Liver (tissue), 9 donors: ENCODE results near the gene SCD5. TPM values are rescaled to one million over a fixed set of nuclear protein-coding genes. Genes with fewer than 3 reads are reported as not detected.

Source experiments
- DNase-seq: peaks from one replicate; pipeline ENCODE4 v3.0.0-alpha.2; 2017; ENCODE audit warnings: low spot score
- H3K27ac ChIP-seq, 2 donors: one replicate each; pipeline ENCODE4 v1.7.0; 2013; ENCODE audit warnings: inconsistent platforms in 2 of 2, low read length in 2 of 2, control low read depth in 1 of 2, low read depth in 1 of 2, mild to moderate bottlenecking in 1 of 2
- H3K27me3 ChIP-seq, 4 donors: one replicate each; pipeline versions ENCODE4 v1.6.1 to v1.7.0; 2013; ENCODE audit warnings: low read length in 3 of 4, inconsistent platforms in 1 of 4, mild to moderate bottlenecking in 1 of 4, moderate library complexity in 1 of 4; ENCODE audit not compliant: control insufficient read depth in 4 of 4, insufficient read depth in 4 of 4
- H3K36me3 ChIP-seq, 4 donors: one replicate each; pipeline versions ENCODE4 v1.6.1 to v1.7.0; 2013; ENCODE audit warnings: low read length in 3 of 4, mild to moderate bottlenecking in 3 of 4, low read depth in 1 of 4, moderate library complexity in 1 of 4; ENCODE audit not compliant: control insufficient read depth in 4 of 4, insufficient read depth in 3 of 4
- H3K4me1 ChIP-seq, 4 donors: one replicate each; pipeline versions ENCODE4 v1.6.1 to v1.7.0; 2013; ENCODE audit warnings: low read length in 3 of 4, mild to moderate bottlenecking in 3 of 4, moderate library complexity in 1 of 4; ENCODE audit not compliant: control insufficient read depth in 4 of 4, insufficient read depth in 4 of 4
- H3K4me3 ChIP-seq, 3 donors: one replicate each; pipeline versions ENCODE4 v1.6.1 to v1.7.0; 2013; ENCODE audit warnings: low read length in 3 of 3, control low read depth in 1 of 3, low read depth in 1 of 3, mild to moderate bottlenecking in 1 of 3
- H3K9ac ChIP-seq, 2 donors: one replicate each; pipeline ENCODE4 v1.7.0; 2013; ENCODE audit warnings: low read length in 2 of 2, mild to moderate bottlenecking in 2 of 2, moderate library complexity in 2 of 2, control low read depth in 1 of 2, low read depth in 1 of 2
- H3K9me3 ChIP-seq, 4 donors: one replicate each; pipeline versions ENCODE4 v1.6.1 to v1.7.0; 2013; ENCODE audit warnings: low read length in 3 of 4; ENCODE audit not compliant: control insufficient read depth in 4 of 4
- ATF3 ChIP-seq: IDR thresholded peaks from 2 replicates; pipeline ENCODE4 v1.6.1; 2016; ENCODE audit warnings: antibody characterized with exemption
- CTCF ChIP-seq: fragments of 150-350 bp; IDR thresholded peaks from 2 replicates; pipeline ENCODE4 v1.5.1; 2017; ENCODE audit warnings: improper control_type of control experiment, low read depth, low read length; ENCODE audit not compliant: missing input control
- EGR1 ChIP-seq, 2 donors: IDR thresholded peaks; 2 replicates each; pipeline ENCODE4 v1.6.1; 2016 to 2018; ENCODE audit warnings: antibody characterized with exemption in 2 of 2, low read depth in 2 of 2
- FOXA1 ChIP-seq: IDR thresholded peaks from 2 replicates; pipeline ENCODE4 v1.6.1; 2016; ENCODE audit warnings: antibody characterized with exemption
- FOXA2 ChIP-seq: IDR thresholded peaks from 2 replicates; pipeline ENCODE4 v1.6.1; 2016; ENCODE audit warnings: antibody characterized with exemption
- GABPA ChIP-seq, 2 donors: IDR thresholded peaks in 1 of 2; conservative IDR thresholded peaks in 1 of 2; 2 replicates each; pipeline ENCODE4 v1.6.1; 2016; ENCODE audit warnings: antibody characterized with exemption in 2 of 2, mild to moderate bottlenecking in 1 of 2, moderate library complexity in 1 of 2
- HNF4A ChIP-seq, 2 donors: conservative IDR thresholded peaks; 2 replicates each; pipeline ENCODE4 v1.6.1; 2016; ENCODE audit warnings: antibody characterized with exemption in 2 of 2, mild to moderate bottlenecking in 2 of 2
- HNF4G ChIP-seq: IDR thresholded peaks from 2 replicates; pipeline ENCODE4 v1.6.1; 2016; ENCODE audit warnings: antibody characterized with exemption
- JUND ChIP-seq, 2 donors: IDR thresholded peaks; 2 replicates each; pipeline ENCODE4 v1.6.1; 2016; ENCODE audit warnings: antibody characterized with exemption in 2 of 2
- MAX ChIP-seq: IDR thresholded peaks from 2 replicates; pipeline ENCODE4 v1.6.1; 2016; ENCODE audit warnings: antibody characterized with exemption
- NR2F2 ChIP-seq: IDR thresholded peaks from 2 replicates; pipeline ENCODE4 v1.6.1; 2016; ENCODE audit warnings: antibody characterized with exemption
- RAD21 ChIP-seq, 2 donors: IDR thresholded peaks; 2 replicates each; pipeline ENCODE4 v1.6.1; 2016; ENCODE audit warnings: antibody characterized with exemption in 2 of 2, mild to moderate bottlenecking in 2 of 2
- REST ChIP-seq: IDR thresholded peaks from 2 replicates; pipeline ENCODE4 v1.6.1; 2016; ENCODE audit warnings: antibody characterized with exemption, mild to moderate bottlenecking
- RXRA ChIP-seq, 2 donors: IDR thresholded peaks; 2 replicates each; pipeline ENCODE4 v1.6.1; 2017 to 2018; ENCODE audit warnings: antibody characterized with exemption in 2 of 2, mild to moderate bottlenecking in 1 of 2
- SP1 ChIP-seq: IDR thresholded peaks from 2 replicates; pipeline ENCODE4 v1.6.1; 2018; ENCODE audit warnings: antibody characterized with exemption, mild to moderate bottlenecking
- TAF1 ChIP-seq: conservative IDR thresholded peaks from 2 replicates; pipeline ENCODE4 v1.6.1; 2016; ENCODE audit warnings: antibody characterized with exemption, mild to moderate bottlenecking
- YY1 ChIP-seq: IDR thresholded peaks from 2 replicates; pipeline ENCODE4 v1.6.1; 2016; ENCODE audit warnings: antibody characterized with exemption, mild to moderate bottlenecking
- WGBS: extraction: QIAGEN DNeasy Blood & Tissue Kit; methylation state at CpG from one replicate; pipeline ENCODE4 v1.1.7; 2013; 5-methylcytosine and 5-hydroxymethylcytosine counted together
- polyA plus RNA-seq, 2 donors: library from polyadenylated mRNA; stranded (reverse) in 1 of 2; unstranded in 1 of 2; fragments of 200-250 nt in 1 of 2; fragments of >200 nt in 1 of 2; fragmentation: Nextera tagmentation in 1 of 2; extraction: Ambion mirVana in 1 of 2; gene quantifications; one replicate each; pipeline versions ENCODE4 v1.2.1 to v1.2.3, GENCODE V29; 2013 to 2015
- total RNA-seq, 2 donors: library from RNA; depleted of rRNA; stranded (reverse); fragments of >200 nt; gene quantifications; one replicate each; pipeline ENCODE4 v1.2.3, GENCODE V29; 2014
- donor health status: healthy.
- donor health status: healthy.
- donor health status: healthy.
- donor health status: healthy.
- donor health status: healthy.

Gene SCD5
- total and polyA plus RNA-seq, 4 donors, result 0.14 to 1.9 (median 0.57) TPM

GRCh38 chr4:82652062-82652461, 146.5 kb downstream of the SCD5 start:
- 78% methylated on average over 4 of the region's 4 CpGs for WGBS
- no peaks in the 10 kb centered on the region for H3K9me3 ChIP-seq
- H3K9ac ChIP-seq, result no peak overlapping the region
- H3K27ac ChIP-seq, result no peak overlapping the region
- no peak for DNase-seq
- H3K4me1 ChIP-seq, result no peaks in the 10 kb centered on the region
- no peaks in the 10 kb centered on the region for H3K27me3 ChIP-seq
- no peak overlapping the region for H3K4me3 ChIP-seq
- TF ChIP-seq ATF3 (no peak), FOXA2 (no peak), EGR1 (IDR thresholded peaks at IDR 0.05; ENCODE audit: low read depth in 2 of 2) (no peak), TAF1 (no peak), CTCF (no peak), FOXA1 (no peak), SP1 (no peak), HNF4A (conservative IDR thresholded peaks at IDR 0.05) (no peak), MAX (no peak), NR2F2 (no peak), YY1 (no peak), GABPA (IDR thresholded peaks at IDR 0.05 in 1 of 2, conservative IDR thresholded peaks at IDR 0.05 in 1 of 2) (no peak), RXRA (IDR thresholded peaks at IDR 0.05) (no peak), RAD21 (IDR thresholded peaks at IDR 0.05) (no peak), HNF4G (no peak), JUND (IDR thresholded peaks at IDR 0.05) (no peak), REST (no peak)
- H3K36me3 ChIP-seq, result no peaks in the 10 kb centered on the region

GRCh38 chr4:82650868-82651267, 147.7 kb downstream of the SCD5 start:
- H3K9ac ChIP-seq, result no peak overlapping the region
- H3K36me3 ChIP-seq, result no peaks in the 10 kb centered on the region
- H3K27ac ChIP-seq, result no peak overlapping the region
- TF ChIP-seq EGR1 (IDR thresholded peaks at IDR 0.05; ENCODE audit: low read depth in 2 of 2) (no peak), RXRA (IDR thresholded peaks at IDR 0.05) (no peak)
- H3K9me3 ChIP-seq, result no peaks in the 10 kb centered on the region
- no peaks in the 10 kb centered on the region for H3K4me1 ChIP-seq
- DNase-seq, result no peak
- no peaks in the 10 kb centered on the region for H3K27me3 ChIP-seq
- no peak overlapping the region for H3K4me3 ChIP-seq
